GM18858 (cell line): ENCODE results near the gene SNURF.
"Not testable (repeated sequence)": the region's sequence is repeated elsewhere in the genome, so short reads cannot be mapped to it uniquely, and the experiment has no call there.

Source experiments
- ATAC-seq: cut with Tn5 transposase; IDR thresholded peaks from one replicate; pipeline ENCODE4 v1.9.1; 2021; ENCODE audit not compliant: unreplicated experiment

Gene SNURF

DNA sequence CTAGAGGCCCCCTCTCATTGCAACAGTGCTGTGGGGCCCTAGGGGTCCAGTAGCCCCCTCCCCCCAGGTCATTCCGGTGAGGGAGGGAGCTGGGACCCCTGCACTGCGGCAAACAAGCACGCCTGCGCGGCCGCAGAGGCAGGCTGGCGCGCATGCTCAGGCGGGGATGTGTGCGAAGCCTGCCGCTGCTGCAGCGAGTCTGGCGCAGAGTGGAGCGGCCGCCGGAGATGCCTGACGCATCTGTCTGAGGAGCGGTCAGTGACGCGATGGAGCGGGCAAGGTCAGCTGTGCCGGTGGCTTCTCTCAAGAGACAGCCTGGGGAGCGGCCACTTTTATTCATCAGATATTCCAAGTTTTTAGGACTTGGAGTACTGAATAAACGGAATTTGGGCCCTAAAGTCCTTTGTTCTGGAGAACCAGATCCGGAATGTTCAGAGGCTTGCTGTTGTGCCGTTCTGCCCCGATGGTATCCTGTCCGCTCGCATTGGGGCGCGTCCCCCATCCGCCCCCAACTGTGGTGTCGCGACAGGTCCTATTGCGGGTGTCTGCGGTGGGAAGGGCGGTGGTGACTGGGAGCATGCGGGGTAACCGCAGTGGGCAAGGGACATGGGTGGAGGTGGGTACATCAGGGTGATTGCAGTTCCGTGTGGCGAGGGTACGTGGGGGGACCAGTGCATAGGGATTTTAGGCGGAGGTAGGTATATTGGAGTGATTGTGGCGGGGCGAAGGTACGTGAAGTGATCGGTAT lies at the start of gene SNURF, which contains the start of gene SNRPN:
Gene SNURF, plus strand, starts transcription at position 205 of the 748 bp plus-strand sequence. Its CDS starts 62 bp downstream, at position 267.
Gene SNRPN, plus strand, starts transcription at position 205 of the 748 bp plus-strand sequence. CDS start 19,467 bp downstream, outside the sequence.
- peak; percentile 58 for ATAC-seq

DNA sequence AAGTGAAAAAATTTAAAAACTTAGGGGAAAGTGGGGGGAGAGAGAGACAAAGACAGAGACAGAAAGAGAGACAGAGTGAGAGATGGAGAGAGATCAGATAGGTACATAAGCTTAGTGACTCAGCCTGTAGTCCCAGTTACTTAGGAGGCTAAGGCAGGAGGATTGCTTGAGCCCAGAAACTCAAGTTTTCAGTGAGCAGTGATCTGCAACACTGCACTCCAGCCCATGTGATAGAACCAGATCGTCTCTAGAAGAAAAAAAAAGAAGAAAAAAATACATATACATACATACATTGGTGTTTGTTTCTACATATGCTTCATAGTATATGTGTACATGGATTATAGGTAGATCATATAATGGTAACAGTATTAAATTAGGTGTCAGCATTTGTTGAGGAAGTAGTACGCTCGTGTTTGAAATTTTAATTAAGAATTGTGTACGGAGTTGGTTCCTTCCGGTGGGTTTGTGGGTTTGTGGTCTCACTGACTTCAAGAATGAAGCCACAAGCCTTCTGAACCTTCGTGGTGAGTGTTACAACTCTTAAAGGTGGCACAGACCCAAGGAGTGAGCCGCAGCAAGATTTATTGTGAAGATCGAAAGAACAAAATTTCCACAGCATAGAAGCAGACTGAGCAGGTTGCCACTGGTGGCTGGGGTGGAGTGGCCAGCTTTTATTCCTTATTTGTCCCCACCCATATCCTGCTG lies 38.3 kb upstream of the SNURF start:
- no peak for ATAC-seq

DNA sequence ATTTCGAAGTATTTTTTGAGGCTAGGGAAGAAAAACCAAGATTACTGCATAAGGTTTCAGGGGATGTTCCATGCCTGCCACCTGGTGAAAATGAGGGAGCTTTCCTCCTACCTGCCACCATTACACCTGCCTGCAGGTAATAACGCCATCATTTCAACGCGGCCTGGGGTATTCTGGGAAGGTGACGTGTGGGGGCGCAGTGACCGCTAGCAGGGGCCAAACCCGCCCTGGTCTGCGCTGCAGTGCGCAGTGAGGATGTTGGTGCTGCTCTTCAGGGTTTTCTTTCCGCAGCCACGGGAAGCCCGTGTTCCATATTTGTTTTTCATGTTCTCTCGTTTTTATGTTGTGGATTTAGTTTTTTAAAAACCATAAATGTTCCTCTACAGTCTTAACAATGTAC lies 37.4 kb upstream of the SNURF start:
- no peak for ATAC-seq

GRCh38 chr15:24919446-24919845 lies 35.3 kb upstream of the SNURF start:
- ATAC-seq, result no peak

DNA sequence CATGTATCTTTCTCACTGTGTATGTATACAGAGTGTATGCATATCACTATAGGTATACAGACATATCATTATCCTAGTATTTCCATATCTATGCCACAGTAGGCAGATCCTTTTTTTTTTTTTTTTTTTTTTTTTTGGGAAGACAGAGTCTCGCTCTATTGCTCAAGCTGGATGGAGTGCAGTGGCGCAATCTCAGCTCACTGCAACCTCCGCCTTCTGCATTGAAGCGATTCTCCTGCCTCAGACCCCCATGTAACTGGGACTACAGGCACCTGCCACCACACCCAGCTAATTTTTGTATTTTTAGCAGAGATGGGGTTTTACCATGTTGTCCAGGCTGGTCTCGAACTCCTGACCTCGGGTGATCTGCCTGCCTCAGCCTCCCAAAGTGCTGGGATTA lies 32.0 kb upstream of the SNURF start:
- ATAC-seq, result not testable (repeated sequence)

GRCh38 chr15:24924153-24924552 lies 30.6 kb upstream of the SNURF start:
- ATAC-seq, result no peak

- ATAC-seq, result no peak
These were observed 30.2 kb upstream of the SNURF start for GRCh38 chr15:24924621-24925020.

DNA sequence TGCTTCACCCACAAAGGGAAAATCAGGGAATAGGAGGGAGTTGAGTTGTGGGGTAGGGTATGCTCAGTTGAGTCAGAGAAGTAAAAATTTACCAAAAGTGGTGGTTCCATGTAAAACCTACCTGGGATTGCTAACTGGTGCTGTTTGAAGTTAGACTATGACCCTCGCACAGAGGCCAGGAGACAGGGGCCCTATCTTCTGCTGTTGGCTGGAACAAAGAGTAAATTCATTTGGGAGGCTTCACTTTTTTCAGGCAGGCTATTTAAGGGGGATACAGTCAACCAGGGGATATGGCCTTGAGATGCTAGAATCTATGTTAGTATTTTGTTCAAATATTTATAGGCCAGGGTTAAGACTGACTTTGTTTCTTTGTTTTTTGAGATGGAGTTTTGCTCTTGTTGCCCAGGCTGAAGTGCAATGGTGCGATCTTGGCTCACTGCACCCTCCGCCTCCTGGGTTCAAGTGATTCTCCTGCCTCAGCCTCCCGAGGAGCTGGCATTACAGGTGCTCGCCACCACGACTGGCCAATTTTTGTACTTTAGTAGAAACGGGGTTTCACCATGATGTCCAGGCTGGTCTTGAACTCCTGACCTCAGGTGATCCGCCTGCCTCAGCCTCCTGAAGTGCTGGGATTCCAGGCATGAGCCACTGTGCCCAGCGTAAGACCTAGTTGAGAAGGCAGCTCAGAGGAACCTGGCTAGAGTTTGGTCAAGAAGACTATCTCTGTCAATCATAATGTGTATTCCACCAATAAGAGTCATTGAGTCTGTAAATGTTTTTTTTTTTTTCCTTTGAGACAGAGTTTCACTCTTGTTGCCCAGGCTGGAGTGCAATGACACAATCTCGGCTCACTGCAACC lies 22.7 kb upstream of the SNURF start:
- not testable (repeated sequence) for ATAC-seq

DNA sequence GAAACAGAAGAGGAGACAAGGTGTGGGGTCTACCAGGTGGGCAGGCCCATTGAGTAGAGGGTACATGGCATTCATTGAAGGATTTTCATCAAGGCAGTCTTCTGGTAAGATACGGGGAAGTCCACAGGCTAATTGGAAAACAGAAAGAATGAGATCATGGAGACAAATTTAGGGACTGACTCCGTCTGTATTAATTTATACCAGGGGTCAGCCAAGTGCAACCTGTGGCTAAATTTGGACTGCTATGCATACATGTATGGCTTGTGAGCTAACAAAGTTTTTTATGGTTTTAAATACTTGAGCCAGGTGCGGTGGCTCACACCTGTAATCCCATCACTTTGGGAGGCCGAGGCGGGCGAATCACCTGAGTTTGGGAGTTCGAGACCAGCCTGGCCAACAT lies 21.1 kb upstream of the SNURF start:
- ATAC-seq, result no peak

- ATAC-seq, result not testable (repeated sequence)
These were observed 16.6 kb upstream of the SNURF start for GRCh38 chr15:24938224-24938623.

- ATAC-seq, result no peak
These were observed 14.6 kb upstream of the SNURF start for GRCh38 chr15:24940236-24940635.

- no peak for ATAC-seq
These were observed 11.4 kb upstream of the SNURF start for GRCh38 chr15:24943361-24943760.

- ATAC-seq, result no peak
These were observed 9.8 kb upstream of the SNURF start for GRCh38 chr15:24944954-24945353.

GRCh38 chr15:24945711-24946110 lies 9.1 kb upstream of the SNURF start:
- no peak for ATAC-seq

DNA sequence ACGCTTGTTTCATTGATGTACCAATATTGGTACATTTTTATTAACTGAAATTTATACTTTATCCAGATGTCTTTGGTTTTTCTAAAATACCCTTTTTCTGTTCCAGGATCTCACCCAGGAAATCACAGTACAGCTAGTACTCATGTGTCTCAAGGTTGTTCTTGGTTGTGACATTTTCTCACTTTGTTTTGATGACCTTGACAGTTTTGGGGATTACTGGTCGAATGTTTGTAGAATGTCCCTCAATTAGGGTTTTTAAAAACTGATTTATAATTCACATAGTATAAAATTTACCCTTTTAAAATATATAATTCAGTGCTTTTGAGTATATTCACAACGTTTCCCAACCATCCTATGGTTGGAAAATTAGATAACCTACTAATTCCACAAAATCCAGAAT lies 6.3 kb upstream of the SNURF start:
- ATAC-seq, result no peak

GRCh38 chr15:24955531-24955921 lies 739 bp downstream of the SNURF start:
- ATAC-seq, result no peak

DNA sequence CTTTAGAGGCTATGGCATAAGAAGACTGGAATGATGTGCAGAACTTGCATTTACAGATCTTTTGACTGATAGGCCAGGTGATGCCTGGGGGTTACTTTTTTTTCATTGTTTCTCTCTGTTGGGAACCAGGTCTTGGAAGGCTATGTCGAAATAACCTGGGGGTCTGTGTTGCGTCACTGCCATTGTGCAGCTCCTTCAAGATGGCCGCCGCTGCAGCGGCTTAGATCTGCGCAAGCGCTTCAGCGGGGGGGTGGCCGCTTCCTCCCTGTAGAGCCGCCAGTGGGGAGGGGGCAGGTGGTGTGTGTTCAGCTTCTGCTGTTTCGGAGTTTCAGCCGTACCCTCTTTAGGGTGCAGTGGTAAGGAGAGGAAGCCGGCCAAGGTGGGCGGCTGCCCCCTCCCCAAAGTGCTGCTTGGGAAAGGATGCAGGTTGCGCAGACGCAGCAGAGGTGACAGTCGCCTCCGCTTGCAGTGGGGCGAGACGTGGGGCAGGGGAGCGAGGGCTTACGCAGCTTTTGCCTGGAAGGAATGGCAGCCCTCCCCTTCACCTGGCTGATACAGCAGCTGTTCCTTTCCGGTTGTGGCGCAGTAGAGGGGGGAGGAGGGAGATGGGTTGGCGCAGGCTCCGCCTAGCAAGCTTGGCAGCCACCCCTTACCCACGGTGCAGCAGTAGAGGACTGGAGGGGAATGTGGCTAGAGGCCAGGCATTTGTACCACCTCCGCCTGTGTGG lies 1.5 kb downstream of the SNURF start:
- peak; percentile 64 for ATAC-seq

DNA sequence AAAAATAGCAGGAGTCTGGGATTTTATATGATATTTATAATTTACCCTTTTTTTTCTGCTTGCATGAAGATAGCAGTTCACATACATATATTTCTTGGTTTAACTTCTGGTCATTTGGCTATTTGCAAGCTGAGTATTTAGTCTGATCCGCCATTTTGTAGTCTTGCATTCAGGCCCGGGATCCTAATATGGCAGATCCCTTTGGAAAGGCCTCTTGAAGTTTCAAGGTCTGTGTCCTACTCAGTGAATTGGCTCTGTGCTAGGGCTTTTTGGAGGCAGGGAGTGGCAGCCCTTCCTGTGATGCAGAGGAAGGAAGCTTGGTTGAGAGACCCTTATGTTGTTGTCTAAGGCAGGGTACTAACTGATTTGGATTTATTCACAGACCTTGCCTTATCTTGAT lies 2.9 kb downstream of the SNURF start:
- ATAC-seq, result no peak

- no peak for ATAC-seq
These were observed 7.2 kb downstream of the SNURF start for GRCh38 chr15:24961967-24962366.

- ATAC-seq, result no peak
These were observed 8.1 kb downstream of the SNURF start for GRCh38 chr15:24962880-24963279.
